ENCODE data around the gene DNAJB8.
A peak's percentile ranks its signal among the peaks of the same experiment; 100 is the strongest.

DNAJB8 gene

GRCh38 chr3:128442949-128443348 is 23.7 kb downstream of the DNAJB8 start:
- no peak for DNase-seq (ENCODE audit: low read depth)

- DNase-seq (ENCODE audit: low read depth): no peak
These were observed 24.6 kb downstream of the DNAJB8 start for GRCh38 chr3:128442070-128442469.

- DNase-seq (ENCODE audit: low read depth): no peak
These were observed 27.5 kb downstream of the DNAJB8 start for GRCh38 chr3:128439226-128439625.

- DNase-seq (ENCODE audit: low read depth): no peak
These were observed 28.1 kb downstream of the DNAJB8 start for GRCh38 chr3:128438488-128439072.

- DNase-seq (ENCODE audit: low read depth): no peak
These were observed 30.5 kb downstream of the DNAJB8 start for GRCh38 chr3:128436214-128436613.

GRCh38 chr3:128435561-128435960 is 31.1 kb downstream of the DNAJB8 start:
- no peak for DNase-seq (ENCODE audit: low read depth)

- no peak for DNase-seq (ENCODE audit: low read depth)
These were observed 31.6 kb downstream of the DNAJB8 start for GRCh38 chr3:128435058-128435457.

GRCh38 chr3:128434524-128434923 is 32.2 kb downstream of the DNAJB8 start:
- no peak for DNase-seq (ENCODE audit: low read depth)

GRCh38 chr3:128433837-128434165 is 32.9 kb downstream of the DNAJB8 start:
- DNase-seq (ENCODE audit: low read depth): no peak

GRCh38 chr3:128432971-128433836 is 33.5 kb downstream of the DNAJB8 start:
- DNase-seq (ENCODE audit: low read depth): no peak

- DNase-seq (ENCODE audit: low read depth): no peak
These were observed 34.3 kb downstream of the DNAJB8 start for GRCh38 chr3:128432301-128432970.

- DNase-seq (ENCODE audit: low read depth): no peak
These were observed 34.8 kb downstream of the DNAJB8 start for GRCh38 chr3:128431803-128432300.

GRCh38 chr3:128430731-128431130 is 36.0 kb downstream of the DNAJB8 start:
- no peak for DNase-seq (ENCODE audit: low read depth)

GRCh38 chr3:128430301-128430700 is 36.4 kb downstream of the DNAJB8 start:
- DNase-seq (ENCODE audit: low read depth): no peak

- no peak for DNase-seq (ENCODE audit: low read depth)
These were observed 36.9 kb downstream of the DNAJB8 start for GRCh38 chr3:128429751-128430150.

- DNase-seq (ENCODE audit: low read depth): no peak
These were observed 37.4 kb downstream of the DNAJB8 start for GRCh38 chr3:128429275-128429674.

- DNase-seq (ENCODE audit: low read depth): no peak
These were observed 38.5 kb downstream of the DNAJB8 start for GRCh38 chr3:128427872-128428822.

GRCh38 chr3:128427175-128427857 is 39.4 kb downstream of the DNAJB8 start:
- DNase-seq (ENCODE audit: low read depth): no peak

GRCh38 chr3:128426128-128426921 is 40.4 kb downstream of the DNAJB8 start:
- DNase-seq (ENCODE audit: low read depth): peak; percentile 36

- DNase-seq (ENCODE audit: low read depth): no peak
These were observed 40.9 kb downstream of the DNAJB8 start for GRCh38 chr3:128425846-128426127.
